Measurements from ENCODE around the gene HBP1. TPM values are rescaled to one million over a fixed set of nuclear protein-coding genes. Genes with fewer than 3 reads are reported as not detected.

HBP1 gene
- 10 to 100 TPM; 42.3 to 45.1 TPM for total RNA-seq

DNA sequence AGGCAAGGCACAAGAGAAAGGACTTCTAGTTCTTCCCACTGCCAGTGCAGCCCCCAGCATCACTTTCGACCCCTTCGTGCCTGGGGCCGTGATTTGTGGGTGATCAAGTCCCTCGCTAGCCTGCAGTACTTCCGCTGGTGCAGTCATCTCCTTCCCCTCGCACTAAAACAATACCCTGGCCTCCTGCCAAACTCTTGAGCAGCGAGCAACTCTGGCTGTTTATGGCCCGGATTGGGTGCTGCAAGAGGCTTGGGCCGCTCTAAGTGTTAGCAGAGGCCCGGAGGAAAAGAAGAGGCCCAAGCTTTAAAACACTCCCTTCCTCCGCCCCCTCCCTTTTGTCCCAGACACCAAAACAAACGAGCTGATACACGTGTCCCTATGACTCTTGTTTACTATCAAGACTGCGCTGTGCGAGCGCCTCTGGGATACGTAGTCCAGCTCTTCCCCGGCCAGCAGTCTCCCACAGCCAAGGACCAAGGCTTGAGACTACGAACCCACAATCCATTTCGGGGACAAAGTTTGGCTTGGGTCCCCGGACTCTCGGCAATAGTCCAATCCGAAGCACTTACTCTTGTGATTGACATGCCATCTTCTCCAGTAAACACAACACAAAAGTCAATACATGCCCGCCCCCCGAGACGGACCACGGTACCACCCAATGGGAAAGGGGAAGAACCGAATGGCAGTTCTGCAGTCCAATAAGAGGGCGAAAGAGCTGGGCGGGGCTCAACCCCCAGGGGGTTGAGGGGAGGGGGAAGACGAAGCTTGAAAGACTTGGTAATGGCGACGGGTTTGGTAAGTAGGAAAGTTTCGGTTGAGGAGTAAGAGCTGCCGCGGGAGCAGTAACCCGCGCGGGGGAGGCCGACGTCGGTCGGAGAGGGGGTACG, at the start of gene HBP1:
TSS of gene HBP1 (plus strand) at position 771 of the 887 bp plus-strand sequence. CDS start 10,891 bp downstream, outside the sequence.

Other genes starting within 250 kb of the HBP1 start
- 1 to 10 TPM in 1 of 2 experiments, under 1 TPM in 1; 0.68 to 1.0 TPM for gene PRKAR2B, start 124.3 kb upstream of the HBP1 start, total RNA-seq